ENCODE results near the gene ARHGAP15.

The ARHGAP15 gene

DNA sequence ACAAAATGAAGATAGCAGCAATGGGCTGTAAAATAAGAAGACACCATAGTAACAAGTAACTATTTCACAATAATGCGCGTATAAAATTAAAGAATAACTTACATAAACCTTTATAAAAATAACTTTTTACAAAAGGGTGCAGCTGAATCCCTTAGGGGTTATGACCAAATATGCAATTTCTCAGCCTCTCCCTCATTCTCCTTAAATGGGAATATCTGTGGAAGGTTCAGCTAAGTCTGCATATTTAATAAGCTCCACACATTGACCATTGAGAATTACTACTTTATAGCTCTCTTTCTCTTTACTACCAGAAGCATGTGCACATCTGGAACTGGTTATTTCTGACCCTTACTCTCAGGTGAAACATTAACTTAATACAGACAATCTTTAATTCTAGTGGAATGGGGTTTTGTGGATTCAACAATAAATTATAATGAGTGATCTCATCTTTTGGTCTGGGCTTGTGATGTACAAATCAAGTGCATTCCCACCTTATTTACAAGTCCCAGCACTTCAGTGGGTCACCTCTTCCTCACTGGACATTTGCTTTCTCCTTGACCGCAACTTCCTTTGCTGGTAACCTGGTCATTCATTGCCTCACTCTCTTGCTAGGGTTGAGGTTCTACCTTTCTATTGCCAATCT lies 15.7 kb downstream of the ARHGAP15 start:
- DNase-seq (ENCODE audit: low read depth in 2 of 2, low spot score in 1 of 2): no peak

GRCh38 chr2:143146366-143146765 lies 17.1 kb downstream of the ARHGAP15 start:
- no peak for DNase-seq (ENCODE audit: low read depth in 2 of 2, low spot score in 1 of 2)

DNA sequence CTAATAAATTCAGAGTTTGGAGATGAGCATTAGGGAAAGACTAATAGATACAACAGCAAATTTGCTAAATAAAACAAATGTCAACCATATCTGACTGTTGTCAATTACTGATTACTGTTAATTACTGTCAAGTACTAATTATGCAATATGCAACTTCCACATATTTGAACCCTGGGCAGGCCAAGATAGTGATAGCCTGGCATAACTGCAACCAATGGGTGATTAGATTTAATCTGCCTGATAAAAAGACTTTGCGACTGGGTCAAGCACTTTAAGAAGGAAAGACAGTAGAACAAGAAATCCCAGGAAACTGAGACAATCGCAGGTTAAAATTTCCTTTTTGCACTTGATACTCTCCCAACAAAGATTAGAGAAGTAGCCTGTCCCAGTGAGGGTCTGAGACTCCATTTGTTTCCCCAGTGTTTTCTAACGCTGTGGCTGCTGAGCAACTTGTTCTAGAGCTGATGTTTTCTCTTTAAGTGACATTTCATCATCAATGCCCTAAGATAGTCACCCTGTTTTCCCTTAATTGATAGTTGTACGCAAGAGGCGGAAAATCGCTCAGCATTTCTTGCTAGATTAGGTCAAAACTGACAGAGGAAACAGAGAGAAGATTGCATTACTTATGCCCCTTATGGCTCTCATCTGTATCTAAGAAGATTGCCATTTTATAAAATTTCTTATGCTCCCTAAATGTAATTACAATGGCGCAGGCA lies 17.8 kb downstream of the ARHGAP15 start:
- no peak for DNase-seq (ENCODE audit: low read depth in 2 of 2, low spot score in 1 of 2)

GRCh38 chr2:143148011-143148410 lies 18.8 kb downstream of the ARHGAP15 start:
- no peak for DNase-seq (ENCODE audit: low read depth in 2 of 2, low spot score in 1 of 2)

- DNase-seq (ENCODE audit: low read depth in 2 of 2, low spot score in 1 of 2): no peak
Measured at GRCh38 chr2:143148757-143149156, 19.5 kb downstream of the ARHGAP15 start.

DNA sequence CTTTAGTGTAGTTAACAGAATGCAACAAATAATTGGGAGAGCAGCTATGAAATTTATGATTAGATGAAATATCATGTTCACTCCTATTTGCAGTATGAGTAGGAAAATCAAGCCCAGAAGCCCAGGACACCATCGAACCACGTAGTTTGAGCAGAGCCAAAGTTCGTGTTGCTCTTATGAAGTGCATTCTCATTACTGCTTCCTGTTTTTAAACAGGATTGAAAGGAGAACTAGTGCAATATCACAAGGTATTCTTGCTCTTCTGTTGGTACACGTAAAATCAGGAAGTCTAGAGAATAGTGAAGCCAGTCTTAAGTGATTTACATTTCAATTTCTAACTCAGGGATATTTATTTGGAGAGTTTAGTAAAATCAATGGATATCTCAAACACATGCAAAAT lies 21.1 kb downstream of the ARHGAP15 start:
- no peak for DNase-seq (ENCODE audit: low read depth in 2 of 2, low spot score in 1 of 2)

GRCh38 chr2:143151111-143151752 lies 22.0 kb downstream of the ARHGAP15 start:
- no peak for DNase-seq (ENCODE audit: low read depth in 2 of 2, low spot score in 1 of 2)

DNA sequence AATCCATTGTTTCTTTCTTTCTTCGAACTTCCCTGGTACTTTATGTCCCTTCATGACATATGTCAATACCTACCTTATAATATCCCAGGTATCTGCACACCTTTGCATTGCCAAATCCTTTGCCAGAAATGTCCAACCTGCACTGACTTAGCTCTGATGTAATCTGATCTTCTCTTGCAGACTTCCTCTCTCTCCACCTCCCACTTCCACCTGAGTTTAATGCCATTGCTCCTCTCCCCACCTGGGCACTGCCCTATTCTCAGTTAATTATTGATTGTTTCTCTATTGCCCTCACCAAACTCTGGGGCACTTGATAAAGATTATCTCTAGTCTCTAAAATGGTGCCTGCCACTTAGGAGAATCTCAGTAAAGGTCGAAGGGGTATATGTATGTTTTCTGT lies 23.0 kb downstream of the ARHGAP15 start:
- no peak for DNase-seq (ENCODE audit: low read depth in 2 of 2, low spot score in 1 of 2)

DNA sequence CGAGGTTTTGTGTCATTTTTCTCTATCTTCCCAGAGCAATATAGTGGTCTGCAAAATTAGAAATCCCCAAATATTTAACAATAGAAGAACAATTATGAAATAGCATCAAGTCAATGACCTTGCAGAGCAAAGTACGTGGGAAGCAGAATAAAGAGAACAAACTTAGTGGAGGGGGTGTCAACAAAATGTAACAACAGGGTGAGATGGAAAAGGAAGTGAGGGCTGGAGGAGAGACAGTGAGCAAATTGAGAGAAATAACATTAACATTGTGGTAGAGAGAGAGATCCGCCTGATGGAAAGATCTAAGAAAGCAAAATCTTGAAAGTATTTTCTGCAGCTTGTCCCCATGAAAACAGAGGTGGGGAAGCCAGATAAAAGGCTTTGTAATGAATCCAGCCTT lies 23.4 kb downstream of the ARHGAP15 start:
- no peak for DNase-seq (ENCODE audit: low read depth in 2 of 2, low spot score in 1 of 2)

GRCh38 chr2:143155661-143156060 lies 26.4 kb downstream of the ARHGAP15 start:
- no peak for DNase-seq (ENCODE audit: low read depth in 2 of 2, low spot score in 1 of 2)

GRCh38 chr2:143157001-143157400 lies 27.8 kb downstream of the ARHGAP15 start:
- DNase-seq (ENCODE audit: low read depth in 2 of 2, low spot score in 1 of 2): no peak

DNA sequence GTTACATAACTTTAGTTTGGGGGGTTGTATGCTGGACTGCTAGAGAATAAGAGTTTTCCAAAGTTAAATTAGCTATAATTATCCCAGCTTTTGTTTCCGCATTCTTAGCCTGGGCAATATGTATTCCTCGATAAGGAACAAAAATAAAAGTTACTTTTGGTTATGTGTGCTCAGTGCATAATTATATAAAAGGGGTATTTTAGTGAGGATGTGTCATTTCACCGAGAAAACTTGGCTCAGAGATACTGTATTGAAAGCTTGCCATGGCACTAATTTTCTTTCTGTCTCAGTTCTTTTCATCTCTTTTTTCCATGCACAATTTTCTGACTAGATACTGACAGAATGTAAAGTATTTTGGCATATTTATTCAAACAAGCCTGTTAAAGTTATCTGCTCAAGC lies 28.2 kb downstream of the ARHGAP15 start:
- no peak for DNase-seq (ENCODE audit: low read depth in 2 of 2, low spot score in 1 of 2)

GRCh38 chr2:143158098-143158497 lies 28.9 kb downstream of the ARHGAP15 start:
- no peak for DNase-seq (ENCODE audit: low read depth in 2 of 2, low spot score in 1 of 2)

- DNase-seq (ENCODE audit: low read depth in 2 of 2, low spot score in 1 of 2): no peak
Measured at GRCh38 chr2:143158551-143159485, 29.6 kb downstream of the ARHGAP15 start.

- DNase-seq (ENCODE audit: low read depth in 2 of 2, low spot score in 1 of 2): no peak
Measured at GRCh38 chr2:143159486-143159840, 30.2 kb downstream of the ARHGAP15 start.

DNA sequence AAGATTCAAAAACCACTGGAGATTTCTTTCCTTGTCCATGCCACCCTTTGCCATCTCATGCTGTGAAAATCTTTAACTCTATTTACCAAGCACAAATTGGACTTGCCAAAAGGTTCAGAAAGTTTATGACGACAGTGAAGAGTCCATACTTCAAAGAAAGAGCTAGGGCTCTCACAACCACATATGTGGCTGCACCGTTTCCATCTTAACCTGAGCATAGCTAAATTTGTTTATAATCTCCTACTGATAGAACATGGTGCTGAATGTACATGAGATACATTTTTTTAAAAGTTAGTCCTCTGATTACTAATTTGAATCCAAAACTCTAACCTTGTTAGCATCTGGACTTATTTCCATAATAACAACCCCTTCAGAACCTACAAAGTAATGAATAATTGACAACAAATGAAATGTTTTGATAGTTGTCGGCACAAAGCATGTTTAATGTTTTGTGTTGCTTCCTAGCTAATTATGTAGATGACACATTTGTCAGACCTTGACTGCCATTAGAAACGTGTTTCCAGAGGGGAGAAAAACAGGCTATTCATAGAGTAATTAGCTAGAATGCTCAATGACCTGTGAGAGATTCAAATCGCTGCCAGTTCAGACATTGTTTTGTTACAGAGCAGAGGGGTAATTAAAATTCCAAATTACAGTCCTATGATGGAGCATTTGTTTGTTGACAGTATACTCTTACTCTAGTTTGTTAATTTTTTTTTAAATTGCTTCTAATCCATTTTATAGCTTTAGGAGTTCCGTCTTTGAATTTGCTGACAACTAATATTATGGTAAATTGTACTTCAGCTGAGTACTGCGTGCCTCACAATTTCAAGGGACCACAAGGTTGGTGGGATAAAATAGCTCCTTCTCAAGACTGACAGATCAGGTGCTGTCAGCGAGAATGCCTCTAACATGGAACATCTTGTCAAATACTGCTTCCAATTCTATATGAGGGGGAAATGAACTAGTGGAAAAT lies 31.8 kb downstream of the ARHGAP15 start:
- DNase-seq (ENCODE audit: low read depth in 2 of 2, low spot score in 1 of 2): no peak

- DNase-seq (ENCODE audit: low read depth in 2 of 2, low spot score in 1 of 2): peak in 1 of 2 donors; percentile 25
Measured at GRCh38 chr2:143162123-143162837, 33.1 kb downstream of the ARHGAP15 start.

- no peak for DNase-seq (ENCODE audit: low read depth in 2 of 2, low spot score in 1 of 2)
Measured at GRCh38 chr2:143162997-143163396, 33.8 kb downstream of the ARHGAP15 start.

- DNase-seq (ENCODE audit: low read depth in 2 of 2, low spot score in 1 of 2): no peak
Measured at GRCh38 chr2:143163499-143163898, 34.3 kb downstream of the ARHGAP15 start.

- DNase-seq (ENCODE audit: low read depth in 2 of 2, low spot score in 1 of 2): no peak
Measured at GRCh38 chr2:143165291-143165690, 36.1 kb downstream of the ARHGAP15 start.

Data from stimulated activated CD8-positive, alpha-beta memory T cell treated with anti-CD3 and anti-CD28 coated beads, Interleukin-4, amount 100 ng/mL, for 4 hours (primary cell).